ENCODE data around the gene TRPC3.

- TF ChIP-seq CTCF (IDR thresholded peaks at IDR 0.05; ENCODE audit: insufficient read depth, low read length, poor library complexity, severe bottlenecking) (no peak), EZH2phosphoT487 (conservative IDR thresholded peaks at IDR 0.05; ENCODE audit: low read length) (no peak)
Observed at GRCh38 chr4:122000849-122001248, 49.0 kb upstream of the TRPC3 start.

Data from SU-DHL-6 (cell line).